Spleen (tissue), 11 donors: ENCODE measurements around the gene HABP2. TPM values are rescaled to one million over a fixed set of nuclear protein-coding genes. Genes with fewer than 3 reads are reported as not detected.

Experiments
- DNase-seq: peaks from one replicate; pipeline ENCODE4 v3.0.0-alpha.2; 2020
- H3K27ac ChIP-seq, 8 donors: fragments of 200-600 bp; sonication (generic) in 7 of 8; 1 replicate in 4 of 8; 2 replicates in 4 of 8; pipeline versions ENCODE4 v1.5.0 to v1.8.0; 2016 to 2021; ENCODE audit warnings: inconsistent platforms in 4 of 8, mild to moderate bottlenecking in 4 of 8, moderate library complexity in 1 of 8
- H3K27me3 ChIP-seq, 7 donors: fragments of 200-600 bp; sonication (generic) in 6 of 7; replicated peaks in 1 of 7; 1 replicate in 4 of 7; 2 replicates in 3 of 7; pipeline versions ENCODE4 v1.5.0 to v1.8.0; 2016 to 2021; ENCODE audit warnings: inconsistent platforms in 3 of 7, mild to moderate bottlenecking in 1 of 7
- H3K36me3 ChIP-seq, 6 donors: fragments of 200-600 bp; sonication (generic) in 5 of 6; 1 replicate in 4 of 6; 2 replicates in 2 of 6; pipeline versions ENCODE4 v1.5.0 to v1.8.0; 2016 to 2021; ENCODE audit warnings: inconsistent platforms in 2 of 6
- H3K4me1 ChIP-seq, 6 donors: fragments of 200-600 bp; sonication (generic) in 5 of 6; 1 replicate in 3 of 6; 2 replicates in 3 of 6; pipeline versions ENCODE4 v1.5.0 to v1.8.0; 2016 to 2021; ENCODE audit warnings: inconsistent platforms in 3 of 6
- H3K4me3 ChIP-seq, 8 donors: fragments of 200-600 bp; sonication (generic) in 7 of 8; 1 replicate in 4 of 8; 2 replicates in 4 of 8; pipeline versions ENCODE4 v1.5.0 to v1.8.0; 2016 to 2021; ENCODE audit warnings: inconsistent platforms in 4 of 8, mild to moderate bottlenecking in 4 of 8, moderate library complexity in 2 of 8
- H3K9me3 ChIP-seq, 8 donors: fragments of 200-600 bp; sonication (generic) in 7 of 8; 1 replicate in 4 of 8; 2 replicates in 4 of 8; pipeline versions ENCODE4 v1.5.0 to v1.8.0; 2016 to 2021; ENCODE audit warnings: inconsistent platforms in 4 of 8
- POLR2A ChIP-seq, 3 donors: fragments of 450-650 bp; IDR thresholded peaks; one replicate each; pipeline ENCODE4 v1.5.1; 2017; ENCODE audit warnings: antibody characterized with exemption in 3 of 3, mild to moderate bottlenecking in 1 of 3
- POLR2AphosphoS5 ChIP-seq, 3 donors: sonication (generic); formaldehyde crosslinking; IDR thresholded peaks; one replicate each; pipeline ENCODE4 v1.5.1; 2017; ENCODE audit warnings: antibody characterized with exemption in 3 of 3
- WGBS, 5 donors: extraction: QIAGEN DNeasy Blood & Tissue Kit in 3 of 5; methylation state at CpG; one replicate each; pipeline versions ENCODE4 v1.1.5 to v1.1.7; 2013 to 2018; 5-methylcytosine and 5-hydroxymethylcytosine counted together
- intact Hi-C: fragments of 100-400 bp; cut with DNase I; formaldehyde crosslinking; loops from one replicate; pipeline ENCODE4 v1.15.0; 2023; ENCODE audit warnings: low total_unique reads
- polyA plus RNA-seq, 3 donors: library from polyadenylated mRNA; stranded (reverse); fragments of 200-250 nt; gene quantifications; one replicate each; pipeline ENCODE4 v1.2.1, GENCODE V29; 2013
- total RNA-seq, 7 donors: library from RNA; depleted of rRNA in 3 of 7; stranded (reverse); fragments of >200 nt in 3 of 7; fragmentation: NEBNext Ultra II Directional in 4 of 7; extraction: Animal tissue kit (Norgen Biotek cat#: 25700) in 4 of 7; gene quantifications; one replicate each; pipeline versions ENCODE4 v1.1.0 to v1.2.1, GENCODE V29; 2016 to 2021
- TF ChIP-seq, protein P1 (sequence below), 11 experiments: fragments of 200-600 bp in 7 of 11; fragments of 450-650 bp in 4 of 11; sonication (generic) in 4 of 11; IDR thresholded peaks in 8 of 11; conservative IDR thresholded peaks in 3 of 11; 1 replicate in 7 of 11; 2 replicates in 4 of 11; pipeline versions ENCODE4 v1.4.0 to v1.8.0; 2016 to 2021; ENCODE audit warnings: antibody characterized with exemption in 11 of 11, inconsistent platforms in 4 of 11, mild to moderate bottlenecking in 1 of 11
- donor health status: healthy with polysubstance abuse.
- donor health status: DM: no; HTN: no; CAD: no; lungs with moderate emphysema.
- donor health status: DM: no; HTN: no; CAD: no.
- donor health status: Bipolar disorder and iron deficiency.
- donor health status: healthy.
- donor health status: DM: no; HTN: no; CAD: no.
- donor health status: DM: yes; HTN: yes; CAD: no.

HABP2 gene
- total and polyA plus RNA-seq, 10 donors = not detected

DNA sequence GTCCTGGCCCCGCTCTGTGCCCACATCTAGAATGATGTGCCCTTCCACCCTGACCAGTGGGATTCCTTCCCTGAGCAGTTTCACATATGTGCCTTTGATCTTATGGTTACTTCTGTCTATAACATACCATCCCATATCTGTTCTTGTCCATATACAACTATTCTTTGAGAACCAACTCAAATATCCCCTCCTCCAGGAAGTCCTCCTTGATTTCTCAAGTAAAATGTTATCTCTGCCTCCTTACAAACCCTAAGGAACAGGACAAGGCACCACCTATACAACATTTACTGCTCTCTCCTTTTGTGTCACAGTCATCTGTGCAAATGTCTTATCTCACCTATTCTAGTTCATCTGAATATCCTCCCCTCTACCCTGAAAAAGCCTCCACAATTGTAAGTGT lies 28.2 kb downstream of the HABP2 start:
- H3K9me3 ChIP-seq = no peaks in the 10 kb centered on the region
- TF ChIP-seq POLR2A (IDR thresholded peaks at IDR 0.05) = no peak
- H3K27me3 ChIP-seq = peaks cover 0 to 20% (median 0%) of the 10 kb centered on the region in 7 donors
- no peak for DNase-seq
- no peaks in the 10 kb centered on the region for H3K4me1 ChIP-seq
- no peaks in the 10 kb centered on the region for H3K36me3 ChIP-seq
- 75 to 95% (median 84%) methylated on average over 1 of the region's 1 CpG for WGBS, 5 donors
- intact Hi-C loops = no loop called here
- H3K27ac ChIP-seq = no peak overlapping the region
- H3K4me3 ChIP-seq = no peak overlapping the region

DNA sequence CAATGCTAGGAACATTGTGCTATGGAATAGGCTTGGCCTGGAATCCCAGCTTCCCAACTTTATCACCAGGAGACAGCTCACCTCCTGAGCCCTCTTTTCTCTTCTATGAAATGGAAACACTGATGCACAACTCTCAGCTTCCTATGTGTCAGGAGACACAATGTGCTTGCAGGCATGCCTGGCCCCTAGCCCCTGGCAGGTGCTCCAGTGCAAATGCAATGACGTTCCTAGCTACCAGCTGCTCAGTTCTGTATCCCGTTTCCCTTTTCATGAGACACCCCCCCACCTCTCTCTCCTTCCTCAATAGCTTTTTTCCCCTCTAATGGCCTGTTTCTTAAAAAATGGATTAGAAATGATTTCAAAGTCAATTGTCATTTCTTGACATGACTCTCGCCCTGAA lies 30.7 kb downstream of the HABP2 start:
- intact Hi-C loops = no loop called here
- DNase-seq = no peak
- Histone ChIP-seq H3K9me3 (no peaks in the 10 kb centered on the region), H3K4me3 (no peak overlapping the region), H3K36me3 (no peaks in the 10 kb centered on the region), H3K4me1 (no peaks in the 10 kb centered on the region), H3K27ac (no peak overlapping the region), H3K27me3 (peaks cover 0 to 20% (median 0%) of the 10 kb centered on the region in 7 donors)
- TF ChIP-seq POLR2AphosphoS5 (IDR thresholded peaks at IDR 0.05) = no peak
- no peak for TF ChIP-seq POLR2A (IDR thresholded peaks at IDR 0.05)
- TF ChIP-seq, protein P1, sequence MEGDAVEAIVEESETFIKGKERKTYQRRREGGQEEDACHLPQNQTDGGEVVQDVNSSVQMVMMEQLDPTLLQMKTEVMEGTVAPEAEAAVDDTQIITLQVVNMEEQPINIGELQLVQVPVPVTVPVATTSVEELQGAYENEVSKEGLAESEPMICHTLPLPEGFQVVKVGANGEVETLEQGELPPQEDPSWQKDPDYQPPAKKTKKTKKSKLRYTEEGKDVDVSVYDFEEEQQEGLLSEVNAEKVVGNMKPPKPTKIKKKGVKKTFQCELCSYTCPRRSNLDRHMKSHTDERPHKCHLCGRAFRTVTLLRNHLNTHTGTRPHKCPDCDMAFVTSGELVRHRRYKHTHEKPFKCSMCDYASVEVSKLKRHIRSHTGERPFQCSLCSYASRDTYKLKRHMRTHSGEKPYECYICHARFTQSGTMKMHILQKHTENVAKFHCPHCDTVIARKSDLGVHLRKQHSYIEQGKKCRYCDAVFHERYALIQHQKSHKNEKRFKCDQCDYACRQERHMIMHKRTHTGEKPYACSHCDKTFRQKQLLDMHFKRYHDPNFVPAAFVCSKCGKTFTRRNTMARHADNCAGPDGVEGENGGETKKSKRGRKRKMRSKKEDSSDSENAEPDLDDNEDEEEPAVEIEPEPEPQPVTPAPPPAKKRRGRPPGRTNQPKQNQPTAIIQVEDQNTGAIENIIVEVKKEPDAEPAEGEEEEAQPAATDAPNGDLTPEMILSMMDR (IDR thresholded peaks at IDR 0.05 in 8 of 11, conservative IDR thresholded peaks at IDR 0.05 in 3 of 11) = no peak
- WGBS, 5 donors = 44 to 70% (median 62%) methylated on average over 3 of the region's 3 CpGs

DNA sequence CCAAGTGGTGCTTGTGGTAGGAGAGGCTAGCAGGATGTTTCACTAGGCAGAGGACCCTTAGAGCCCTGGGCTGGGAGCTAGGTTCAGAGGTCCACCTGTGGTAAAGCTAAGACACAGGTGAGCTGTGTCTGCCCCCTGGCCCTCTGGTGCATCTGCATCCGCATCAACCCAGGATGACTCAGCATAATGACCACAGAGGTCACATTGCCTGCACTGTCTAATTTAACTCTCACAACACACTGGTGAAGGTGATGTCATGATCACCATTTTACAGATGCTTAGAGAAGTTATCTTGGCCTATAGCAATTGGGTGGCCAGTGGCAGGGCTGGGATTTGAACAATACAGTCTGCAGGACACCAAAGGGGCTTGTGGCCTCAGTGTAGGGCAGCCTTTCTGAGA lies 33.1 kb downstream of the HABP2 start:
- H3K9me3 ChIP-seq = no peaks in the 10 kb centered on the region
- H3K4me1 ChIP-seq = no peaks in the 10 kb centered on the region
- no peak for DNase-seq
- intact Hi-C loops = no loop called here
- H3K4me3 ChIP-seq = no peak overlapping the region
- TF ChIP-seq, protein P1 (IDR thresholded peaks at IDR 0.05 in 8 of 11, conservative IDR thresholded peaks at IDR 0.05 in 3 of 11) = no peak
- TF ChIP-seq POLR2AphosphoS5 (IDR thresholded peaks at IDR 0.05) (no peak), POLR2A (IDR thresholded peaks at IDR 0.05) (no peak)
- H3K27me3 ChIP-seq = peaks cover 0 to 9% (median 0%) of the 10 kb centered on the region in 7 donors
- no peak overlapping the region for H3K27ac ChIP-seq
- no peaks in the 10 kb centered on the region for H3K36me3 ChIP-seq
- 21 to 73% (median 50%) methylated on average over 1 of the region's 1 CpG for WGBS, 5 donors

DNA sequence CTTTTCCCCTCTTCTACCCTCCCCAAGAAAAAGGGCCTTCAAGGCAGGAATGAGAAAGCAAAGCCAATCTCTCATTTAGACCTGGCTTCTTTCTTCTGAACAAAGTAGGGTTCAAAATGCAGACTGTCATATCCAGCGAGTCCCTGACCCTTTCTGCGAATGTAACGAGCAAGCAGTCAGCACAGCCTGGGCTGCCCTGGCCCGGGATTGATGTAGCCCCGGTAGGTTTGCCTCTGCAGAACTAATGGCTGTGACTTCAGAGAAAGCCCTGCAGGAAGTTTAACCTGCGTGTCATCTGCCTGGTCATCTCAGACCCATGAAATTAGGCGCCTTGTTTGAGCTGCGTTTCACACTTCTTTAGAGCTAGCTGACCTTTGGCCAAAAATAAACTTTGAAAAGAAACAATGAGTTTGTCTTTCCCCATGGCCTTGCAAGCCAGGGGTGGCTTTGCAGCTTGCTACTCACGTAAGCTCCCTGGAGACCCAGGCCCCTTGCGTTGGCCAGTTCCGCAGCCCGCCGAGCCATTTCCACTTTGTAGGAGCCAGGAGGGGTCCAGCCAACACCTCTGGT lies 36.4 kb downstream of the HABP2 start:
- intact Hi-C loops = no loop called here
- no peaks in the 10 kb centered on the region for H3K4me1 ChIP-seq
- no peak for DNase-seq
- WGBS, 5 donors = 77 to 88% (median 78%) methylated on average over 13 of the region's 13 CpGs
- H3K9me3 ChIP-seq = no peaks in the 10 kb centered on the region
- no peak overlapping the region for H3K4me3 ChIP-seq
- no peaks in the 10 kb centered on the region for H3K36me3 ChIP-seq
- TF ChIP-seq POLR2A (IDR thresholded peaks at IDR 0.05) (no peak), POLR2AphosphoS5 (IDR thresholded peaks at IDR 0.05) (no peak)
- TF ChIP-seq, protein P1 (IDR thresholded peaks at IDR 0.05 in 8 of 11, conservative IDR thresholded peaks at IDR 0.05 in 3 of 11) = no peak
- H3K27ac ChIP-seq = no peak overlapping the region
- peaks cover 0 to 10% (median 0%) of the 10 kb centered on the region in 7 donors for H3K27me3 ChIP-seq
